LNCaP clone FGC (cell line): ENCODE data around the gene CDC37L1.
A peak's percentile ranks its signal among the peaks of the same experiment; 100 is the strongest.

Experiments used
- DNase-seq: peaks from one replicate; pipeline ENCODE4 v3.0.0-alpha.2; 2011; ENCODE audit warnings: low read depth
- H3K4me3 ChIP-seq: 2 replicates; pipeline ENCODE4 v1.5.1; 2011; ENCODE audit warnings: mild to moderate bottlenecking, low read depth, low read length, control low read depth
- CTCF ChIP-seq: IDR thresholded peaks from 2 replicates; pipeline ENCODE4 v1.5.1; 2012; ENCODE audit warnings: mild to moderate bottlenecking; ENCODE audit not compliant: control insufficient read depth, insufficient read depth; ENCODE audit errors: extremely low read depth

The CDC37L1 gene

DNA sequence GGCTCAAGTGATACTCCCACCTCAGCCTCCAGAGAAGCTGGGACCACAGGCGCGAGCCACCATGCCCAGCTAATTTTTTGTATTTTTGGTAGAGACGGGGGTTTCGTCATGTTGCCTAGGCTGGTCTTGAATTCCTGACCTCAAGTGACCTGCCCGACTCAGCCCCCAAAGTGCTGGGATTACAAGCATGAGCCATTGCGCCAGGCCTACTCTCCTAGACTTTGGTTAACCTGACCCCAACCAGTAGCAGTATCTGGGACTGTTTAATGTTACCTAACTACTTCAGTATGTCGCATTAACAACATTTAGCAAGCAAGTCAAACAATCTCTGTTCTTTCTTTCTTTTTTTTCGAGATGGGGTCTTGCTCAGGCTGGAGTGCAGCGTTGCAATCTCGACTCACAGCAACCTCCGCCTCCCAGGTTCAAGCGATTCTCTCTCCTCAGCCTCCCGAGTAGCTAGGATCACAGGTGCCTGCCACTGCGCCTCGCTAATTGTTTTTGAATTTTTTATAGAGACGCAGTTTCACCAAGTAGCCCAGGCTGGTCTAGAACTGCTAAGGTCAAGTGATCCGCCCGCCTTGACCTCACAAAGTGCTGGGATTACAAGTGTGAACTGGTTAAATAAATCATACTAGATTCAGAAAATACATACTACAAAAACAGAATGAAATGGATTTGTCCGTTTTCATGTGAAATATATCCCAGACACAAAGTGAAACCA is 59.7 kb downstream of the CDC37L1 start:
- TF ChIP-seq CTCF: no peak
- H3K4me3 ChIP-seq: peak overlapping the region; percentile 78
- no peak for DNase-seq

GRCh38 chr9:4739587-4740387 is 60.4 kb downstream of the CDC37L1 start:
- no peak for DNase-seq
- H3K4me3 ChIP-seq: peak overlapping the region; percentile 78
- no peak for TF ChIP-seq CTCF

- no peak for DNase-seq
- no peak for TF ChIP-seq CTCF
- H3K4me3 ChIP-seq: peak overlapping the region; percentile 78
Observed at GRCh38 chr9:4740388-4740637, 60.9 kb downstream of the CDC37L1 start.

GRCh38 chr9:4740638-4741364 is 61.4 kb downstream of the CDC37L1 start, which contains the start of gene AK3:
AK3 (minus strand) TSS chr9:4741202; CDS start chr9:4741087, 115 bp downstream.
- peak within 1 kb of the TSS; percentile 78 for H3K4me3 ChIP-seq
- no peak for DNase-seq
- peak; percentile 57 for TF ChIP-seq CTCF

DNA sequence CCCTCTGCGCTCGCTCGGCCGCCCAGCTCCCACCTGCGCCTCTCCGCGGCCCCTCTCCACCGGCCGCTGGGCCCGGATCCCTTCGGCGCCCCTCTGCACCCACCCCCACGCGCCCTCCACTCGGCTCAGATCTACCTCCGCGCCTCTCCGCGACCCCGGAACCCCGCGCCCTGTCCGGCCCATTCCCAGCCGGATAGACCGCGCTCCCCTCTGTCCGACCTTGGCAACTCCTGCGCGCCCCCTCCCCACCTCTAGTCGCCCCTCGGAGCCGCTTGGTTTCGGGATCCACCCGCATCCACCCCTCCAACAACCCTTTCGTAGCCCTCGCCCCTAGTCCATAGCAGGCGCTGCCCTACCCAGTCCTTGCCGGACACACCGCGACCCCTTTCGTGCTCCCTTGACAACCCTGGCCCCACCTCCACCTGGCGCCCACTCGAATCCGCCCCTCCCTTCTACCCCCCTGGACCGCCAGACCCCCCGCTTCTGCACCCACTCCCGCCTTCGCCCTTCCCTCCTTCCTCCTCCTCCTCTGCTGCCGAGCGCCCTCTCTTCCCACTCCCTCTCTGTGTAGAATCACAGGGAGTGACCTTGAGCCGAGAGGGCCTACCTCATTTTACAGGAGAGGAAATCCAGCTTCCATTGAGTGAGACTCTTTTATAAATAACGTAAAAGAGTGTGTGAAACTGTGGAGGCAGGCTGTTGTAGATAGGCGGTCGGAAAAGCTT is 62.2 kb downstream of the CDC37L1 start:
- no peak for DNase-seq
- peak overlapping the region; percentile 78 for H3K4me3 ChIP-seq
- no peak for TF ChIP-seq CTCF

DNA sequence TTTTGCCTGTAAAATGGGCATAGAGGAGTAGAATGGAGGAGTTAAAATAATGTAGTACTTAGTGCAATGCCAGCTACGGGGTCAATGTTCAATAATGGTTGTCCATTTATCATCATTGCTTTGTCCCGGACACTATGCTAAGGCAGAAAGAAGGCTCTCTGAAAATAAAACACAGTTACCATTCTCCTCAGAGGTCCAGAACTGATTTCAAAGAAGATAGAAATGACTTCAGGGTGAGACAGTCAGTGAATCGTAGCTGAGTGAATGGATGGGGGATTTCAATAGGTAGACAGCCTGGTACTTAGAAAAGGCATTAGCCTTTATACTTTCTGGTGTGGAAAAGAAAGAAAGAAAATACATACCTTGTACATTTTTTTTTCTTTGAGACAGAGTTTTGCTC is 62.9 kb downstream of the CDC37L1 start:
- H3K4me3 ChIP-seq: no peak overlapping the region
- no peak for DNase-seq
- no peak for TF ChIP-seq CTCF
